Nephron progenitor cell (in vitro differentiated cells): ENCODE measurements around the gene ABCC5.
"Not testable (repeated sequence)": the region's sequence is repeated elsewhere in the genome, so short reads cannot be mapped to it uniquely, and the experiment has no call there.

Source experiments
- DNase-seq: peaks from one replicate; pipeline ENCODE4 v3.0.0; 2021
- H3K27ac Mint-ChIP-seq: 2 replicates; pipeline ENCODE4 v1.8.0; 2021; ENCODE audit warnings: mild to moderate bottlenecking, moderate library complexity, mixed read lengths
- H3K27me3 Mint-ChIP-seq: 2 replicates; pipeline ENCODE4 v1.8.0; 2021; ENCODE audit warnings: mild to moderate bottlenecking, low read depth, mixed read lengths; ENCODE audit not compliant: poor library complexity
- H3K36me3 Mint-ChIP-seq: 2 replicates; pipeline ENCODE4 v1.8.0; 2021; ENCODE audit warnings: low read depth, mixed read lengths
- H3K4me1 Mint-ChIP-seq: 2 replicates; pipeline ENCODE4 v1.8.0; 2021; ENCODE audit warnings: mixed read lengths
- H3K4me3 Mint-ChIP-seq: 2 replicates; pipeline ENCODE4 v1.8.0; 2021; ENCODE audit warnings: mild to moderate bottlenecking, moderate library complexity, mixed read lengths
- H3K9me3 Mint-ChIP-seq: 2 replicates; pipeline ENCODE4 v1.8.0; 2021; ENCODE audit warnings: mild to moderate bottlenecking, moderate library complexity, mixed read lengths
- CTCF ChIP-seq: fragments of 200-600 bp; sonication (generic); IDR thresholded peaks from 2 replicates; pipeline ENCODE4 v1.5.0; 2021; ENCODE audit warnings: antibody characterized with exemption

The ABCC5 gene

GRCh38 chr3:183878071-183878470 lies 139.6 kb downstream of the ABCC5 start:
- Mint-ChIP-seq H3K4me1 (peaks cover 9% of the 10 kb centered on the region), H3K9me3 (no peaks in the 10 kb centered on the region), H3K27ac (peak overlapping the region; percentile 34), H3K4me3 (no peak overlapping the region), H3K27me3 (no peaks in the 10 kb centered on the region), H3K36me3 (peaks cover 23% of the 10 kb centered on the region)
- no peak for TF ChIP-seq CTCF
- no peak for DNase-seq

- H3K9me3 Mint-ChIP-seq, DNase-seq, H3K4me3 Mint-ChIP-seq, H3K27me3 Mint-ChIP-seq, H3K4me1 Mint-ChIP-seq: not testable (repeated sequence)
- H3K36me3 Mint-ChIP-seq = peaks cover 23% of the 10 kb centered on the region
- H3K27ac Mint-ChIP-seq = peak overlapping the region; percentile 73
These were observed 140.5 kb downstream of the ABCC5 start for GRCh38 chr3:183877227-183877626.

GRCh38 chr3:183875411-183875810 lies 142.3 kb downstream of the ABCC5 start:
- DNase-seq = no peak
- Mint-ChIP-seq H3K4me1 (no peaks in the 10 kb centered on the region), H3K36me3 (peaks cover 27% of the 10 kb centered on the region), H3K9me3 (no peaks in the 10 kb centered on the region), H3K4me3 (no peak overlapping the region), H3K27me3 (no peaks in the 10 kb centered on the region), H3K27ac (no peak overlapping the region)
- TF ChIP-seq CTCF = no peak

GRCh38 chr3:183873914-183874313 lies 143.8 kb downstream of the ABCC5 start:
- Mint-ChIP-seq H3K27me3 (no peaks in the 10 kb centered on the region), H3K36me3 (peaks cover 23% of the 10 kb centered on the region), H3K4me1 (no peaks in the 10 kb centered on the region), H3K9me3 (no peaks in the 10 kb centered on the region), H3K27ac (no peak overlapping the region), H3K4me3 (no peak overlapping the region)
- DNase-seq = no peak
- no peak for TF ChIP-seq CTCF

GRCh38 chr3:183871541-183871940 lies 146.1 kb downstream of the ABCC5 start:
- H3K4me3 Mint-ChIP-seq = no peak overlapping the region

GRCh38 chr3:183870563-183870962 lies 147.1 kb downstream of the ABCC5 start:
- Mint-ChIP-seq H3K27ac (peak overlapping the region; percentile 20), H3K4me1 (no peaks in the 10 kb centered on the region), H3K9me3 (no peaks in the 10 kb centered on the region), H3K36me3 (peaks cover 33% of the 10 kb centered on the region), H3K27me3 (no peaks in the 10 kb centered on the region), H3K4me3 (no peak overlapping the region)
- no peak for TF ChIP-seq CTCF
- no peak for DNase-seq

More at GRCh38 chr3:183871541-183871940, 146.1 kb downstream of the ABCC5 start:
- no peak for DNase-seq
- Mint-ChIP-seq H3K9me3 (no peaks in the 10 kb centered on the region), H3K4me1 (no peaks in the 10 kb centered on the region), H3K27ac (no peak overlapping the region), H3K36me3 (peaks cover 26% of the 10 kb centered on the region), H3K27me3 (no peaks in the 10 kb centered on the region)
- TF ChIP-seq CTCF = no peak
